Pancreas (tissue), 10 donors: ENCODE measurements around the gene PPARD. TPM values are rescaled to one million over a fixed set of nuclear protein-coding genes. Genes with fewer than 3 reads are reported as not detected.

Source experiments
- ATAC-seq, 4 donors: fragments of 200-7000 bp; cut with Tn5 transposase; one replicate each; pipeline versions ENCODE4 v1.8.0 to v1.9.1; 2020; ENCODE audit warnings: mild to moderate bottlenecking in 4 of 4, moderate library complexity in 4 of 4
- DNase-seq, 6 donors: peaks; one replicate each; pipeline ENCODE4 v3.0.0-alpha.2; 2020
- FAIRE-seq: peaks from 2 replicates; lab custom pipeline; 2012; peaks lifted over from hg19 to GRCh38; lab: Jason Lieb, UNC
- H3K27ac ChIP-seq, 4 donors: fragments of 200-600 bp; sonication (generic); 1 replicate in 3 of 4; 2 replicates in 1 of 4; pipeline versions ENCODE4 v1.5.0 to v1.8.0; 2020
- H3K27me3 ChIP-seq, 4 donors: fragments of 200-600 bp; one replicate each; pipeline ENCODE4 v1.8.0; 2021
- H3K36me3 ChIP-seq, 3 donors: fragments of 200-600 bp; sonication (generic) in 1 of 3; one replicate each; pipeline versions ENCODE4 v1.5.0 to v1.8.0; 2020 to 2021
- H3K4me1 ChIP-seq, 3 donors: fragments of 200-600 bp; one replicate each; pipeline ENCODE4 v1.8.0; 2021
- H3K4me3 ChIP-seq, 4 donors: fragments of 200-600 bp; sonication (generic) in 2 of 4; one replicate each; pipeline versions ENCODE4 v1.5.0 to v1.8.0; 2020 to 2021
- H3K9me3 ChIP-seq, 4 donors: fragments of 200-600 bp; one replicate each; pipeline ENCODE4 v1.8.0; 2021
- WGBS, 2 donors: extraction: QIAGEN DNeasy Blood & Tissue Kit; methylation state at CpG; one replicate each; pipeline ENCODE4 v1.1.7; 2013; 5-methylcytosine and 5-hydroxymethylcytosine counted together
- intact Hi-C, 3 donors: fragments of 100-400 bp; cut with DNase I; formaldehyde crosslinking; loops; one replicate each; pipeline versions ENCODE4 v1.11.1 to v1.14.2; 2022
- polyA plus RNA-seq, 2 donors: library from polyadenylated mRNA; stranded (reverse); fragments of 200-250 nt; gene quantifications; one replicate each; pipeline ENCODE4 v1.2.3, GENCODE V29; 2013
- total RNA-seq, 6 donors: library from RNA; stranded (reverse); fragmentation: NEBNext Ultra II Directional in 4 of 6; extraction: Animal tissue kit (Norgen Biotek cat#: 25700) in 4 of 6; gene quantifications; one replicate each; pipeline versions ENCODE4 v1.2.1 to v1.2.4, GENCODE V29; 2021 to 2023
- TF ChIP-seq, protein P1 (sequence below), 4 donors: fragments of 200-600 bp; sonication (generic) in 3 of 4; IDR thresholded peaks; one replicate each; pipeline versions ENCODE4 v1.5.0 to v1.8.0; 2021; ENCODE audit warnings: antibody characterized with exemption in 4 of 4
- donor health status: healthy with polysubstance abuse.
- donor health status: DM: no; HTN: no; CAD: no; lungs with moderate emphysema.
- donor health status: DM: no; HTN: no; CAD: no.
- donor health status: control.
- donor health status: control.
- donor health status: Bipolar disorder and iron deficiency.
- donor health status: DM: yes; HTN: yes; CAD: no.
- donor health status: DM: no; HTN: no; CAD: no.
- donor health status: DM: no; HTN: no; CAD: no.
- donor health status: DM: yes; HTN: yes; CAD: no.

PPARD gene
- total and polyA plus RNA-seq, 8 donors = 4.4 to 14.1 (median 8.2) TPM

DNA sequence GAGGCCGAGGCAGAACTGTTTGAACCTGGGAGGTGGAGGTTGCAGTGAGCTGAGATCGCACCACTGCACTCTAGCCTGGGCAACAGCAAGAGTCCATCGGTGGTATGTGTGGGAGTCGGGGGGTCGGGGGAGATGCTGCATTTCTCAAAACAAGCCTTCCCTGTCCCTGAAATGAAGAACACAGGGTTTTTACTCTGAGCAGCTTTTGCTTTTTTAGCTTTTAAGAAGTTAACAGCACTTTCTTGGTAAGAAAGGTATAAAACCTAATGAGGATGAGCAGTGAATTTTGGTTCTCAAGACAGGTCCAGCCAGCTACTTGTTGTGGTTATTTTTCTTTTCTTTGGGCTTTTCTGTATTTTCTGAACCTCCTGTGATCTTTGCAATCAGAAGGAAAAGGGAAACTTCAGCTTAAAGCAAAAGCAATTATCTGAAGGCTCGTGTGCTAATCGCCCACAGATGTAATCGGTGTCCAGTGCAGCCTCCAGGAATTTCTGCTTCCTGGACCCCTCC is 129.5 kb downstream of the PPARD start:
- peaks cover 0 to 18% (median 0%) of the 10 kb centered on the region in 3 donors for H3K36me3 ChIP-seq
- ATAC-seq (no peak), DNase-seq (no peak), FAIRE-seq (no peak)
- no peak overlapping the region for H3K4me3 ChIP-seq
- H3K4me1 ChIP-seq = peaks cover 0 to 15% (median 0%) of the 10 kb centered on the region in 3 donors
- H3K9me3 ChIP-seq = no peaks in the 10 kb centered on the region
- TF ChIP-seq, protein P1, sequence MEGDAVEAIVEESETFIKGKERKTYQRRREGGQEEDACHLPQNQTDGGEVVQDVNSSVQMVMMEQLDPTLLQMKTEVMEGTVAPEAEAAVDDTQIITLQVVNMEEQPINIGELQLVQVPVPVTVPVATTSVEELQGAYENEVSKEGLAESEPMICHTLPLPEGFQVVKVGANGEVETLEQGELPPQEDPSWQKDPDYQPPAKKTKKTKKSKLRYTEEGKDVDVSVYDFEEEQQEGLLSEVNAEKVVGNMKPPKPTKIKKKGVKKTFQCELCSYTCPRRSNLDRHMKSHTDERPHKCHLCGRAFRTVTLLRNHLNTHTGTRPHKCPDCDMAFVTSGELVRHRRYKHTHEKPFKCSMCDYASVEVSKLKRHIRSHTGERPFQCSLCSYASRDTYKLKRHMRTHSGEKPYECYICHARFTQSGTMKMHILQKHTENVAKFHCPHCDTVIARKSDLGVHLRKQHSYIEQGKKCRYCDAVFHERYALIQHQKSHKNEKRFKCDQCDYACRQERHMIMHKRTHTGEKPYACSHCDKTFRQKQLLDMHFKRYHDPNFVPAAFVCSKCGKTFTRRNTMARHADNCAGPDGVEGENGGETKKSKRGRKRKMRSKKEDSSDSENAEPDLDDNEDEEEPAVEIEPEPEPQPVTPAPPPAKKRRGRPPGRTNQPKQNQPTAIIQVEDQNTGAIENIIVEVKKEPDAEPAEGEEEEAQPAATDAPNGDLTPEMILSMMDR (IDR thresholded peaks at IDR 0.05) = no peak
- intact Hi-C loops = no loop called here
- H3K27me3 ChIP-seq = no peaks in the 10 kb centered on the region
- no peak overlapping the region for H3K27ac ChIP-seq
- WGBS, 2 donors = 71 to 74% methylated on average over 8 of the region's 8 CpGs

DNA sequence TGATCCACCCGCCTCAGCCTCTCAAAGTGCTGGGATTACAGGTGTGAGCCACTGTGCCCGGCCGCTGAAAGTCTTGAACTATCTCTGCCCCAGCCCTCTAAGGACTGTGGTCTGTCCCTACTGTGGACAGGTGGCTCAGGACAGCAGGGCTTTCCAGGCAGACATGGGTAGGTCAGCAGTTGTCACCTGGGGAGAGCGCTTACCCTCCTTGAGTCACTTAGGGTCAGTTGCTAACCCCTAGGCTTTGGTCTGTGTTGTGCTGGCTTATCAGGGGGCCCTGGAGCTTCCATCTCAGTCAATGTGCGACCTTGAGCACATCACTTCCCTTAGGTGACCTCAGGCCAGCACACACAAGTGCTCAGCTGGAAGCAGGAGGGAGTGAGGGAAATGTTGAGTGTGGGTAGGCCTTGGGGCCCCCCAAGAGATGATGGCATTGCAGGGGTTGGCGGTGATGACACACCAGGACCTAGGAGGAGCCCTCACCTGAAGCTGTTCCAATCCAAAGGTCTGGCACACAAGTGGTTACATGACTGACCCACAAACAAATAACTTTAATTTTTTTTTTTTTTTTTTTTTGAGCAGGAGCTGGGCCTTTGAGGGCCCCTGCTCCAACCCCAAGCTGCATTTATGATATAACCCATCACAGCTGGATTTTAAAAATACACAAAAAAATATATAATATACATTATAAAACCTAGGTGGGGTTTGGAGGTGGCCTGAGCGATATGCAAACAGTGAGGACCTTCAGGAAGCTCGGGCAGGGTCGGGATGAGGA is 130.9 kb downstream of the PPARD start:
- TF ChIP-seq, protein P1 (IDR thresholded peaks at IDR 0.05) = no peak
- no peak overlapping the region for H3K27ac ChIP-seq
- FAIRE-seq (no peak), ATAC-seq (no peak), DNase-seq (no peak)
- intact Hi-C loops = no loop called here
- peaks cover 0 to 15% (median 0%) of the 10 kb centered on the region in 3 donors for H3K4me1 ChIP-seq
- no peak overlapping the region for H3K4me3 ChIP-seq
- peaks cover 0 to 18% (median 0%) of the 10 kb centered on the region in 3 donors for H3K36me3 ChIP-seq
- no peaks in the 10 kb centered on the region for H3K9me3 ChIP-seq
- WGBS, 2 donors = 82 to 87% methylated on average over 9 of the region's 9 CpGs
- no peaks in the 10 kb centered on the region for H3K27me3 ChIP-seq

GRCh38 chr6:35473850-35474130 is 131.4 kb downstream of the PPARD start:
- no peak for FAIRE-seq
- Histone ChIP-seq H3K4me1 (peaks cover 0 to 15% (median 0%) of the 10 kb centered on the region in 3 donors), H3K36me3 (peaks cover 0 to 18% (median 0%) of the 10 kb centered on the region in 3 donors), H3K9me3 (no peaks in the 10 kb centered on the region), H3K27ac (no peak overlapping the region), H3K4me3 (no peak overlapping the region), H3K27me3 (no peaks in the 10 kb centered on the region)
- no peak for ATAC-seq
- no peak for DNase-seq
- TF ChIP-seq, protein P1 (IDR thresholded peaks at IDR 0.05) = no peak
- intact Hi-C loops = no loop called here

GRCh38 chr6:35474131-35474941 is 132.0 kb downstream of the PPARD start:
- H3K9me3 ChIP-seq = no peaks in the 10 kb centered on the region
- intact Hi-C loops = no loop called here
- H3K4me3 ChIP-seq = no peak overlapping the region
- H3K27ac ChIP-seq = no peak overlapping the region
- H3K36me3 ChIP-seq = peaks cover 0 to 18% (median 0%) of the 10 kb centered on the region in 3 donors
- TF ChIP-seq, protein P1 (IDR thresholded peaks at IDR 0.05) = no peak
- peak in 1 of 4 donors; percentile 2 for ATAC-seq
- FAIRE-seq = no peak
- DNase-seq = no peak
- peaks cover 0 to 15% (median 0%) of the 10 kb centered on the region in 3 donors for H3K4me1 ChIP-seq
- 88 to 90% methylated on average over 14 of the region's 14 CpGs for WGBS, 2 donors
- H3K27me3 ChIP-seq = no peaks in the 10 kb centered on the region
